CD4-positive, alpha-beta T cell treated with Interleukin-12 subunit alpha and Interleukin-12 subunit beta, for 1 hour (primary cell): Measurements from ENCODE around the gene IRF3.

Experiments used
- DNase-seq: peaks from one replicate; pipeline ENCODE4 v3.0.0-alpha.2; 2020

Gene IRF3

DNA sequence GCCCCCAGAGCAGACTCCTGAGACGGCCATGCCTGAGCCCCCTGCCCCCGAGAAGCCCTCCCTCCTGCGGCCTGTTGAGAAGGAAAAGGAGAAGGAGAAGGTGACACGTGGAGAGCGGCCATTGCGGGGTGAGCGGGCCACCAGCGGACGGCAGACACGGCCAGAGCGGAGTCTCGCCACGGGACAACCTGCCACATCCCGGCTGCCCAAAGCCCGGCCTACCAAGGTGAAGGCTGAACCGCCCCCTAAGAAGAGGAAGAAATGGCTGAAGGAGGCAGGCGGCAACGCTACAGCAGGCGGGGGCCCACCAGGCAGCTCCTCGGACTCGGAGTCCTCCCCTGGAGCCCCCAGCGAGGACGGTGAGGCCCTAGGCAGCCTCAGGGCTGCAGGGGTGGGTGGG, 49.8 kb downstream of the IRF3 start:
- no peak for DNase-seq

DNA sequence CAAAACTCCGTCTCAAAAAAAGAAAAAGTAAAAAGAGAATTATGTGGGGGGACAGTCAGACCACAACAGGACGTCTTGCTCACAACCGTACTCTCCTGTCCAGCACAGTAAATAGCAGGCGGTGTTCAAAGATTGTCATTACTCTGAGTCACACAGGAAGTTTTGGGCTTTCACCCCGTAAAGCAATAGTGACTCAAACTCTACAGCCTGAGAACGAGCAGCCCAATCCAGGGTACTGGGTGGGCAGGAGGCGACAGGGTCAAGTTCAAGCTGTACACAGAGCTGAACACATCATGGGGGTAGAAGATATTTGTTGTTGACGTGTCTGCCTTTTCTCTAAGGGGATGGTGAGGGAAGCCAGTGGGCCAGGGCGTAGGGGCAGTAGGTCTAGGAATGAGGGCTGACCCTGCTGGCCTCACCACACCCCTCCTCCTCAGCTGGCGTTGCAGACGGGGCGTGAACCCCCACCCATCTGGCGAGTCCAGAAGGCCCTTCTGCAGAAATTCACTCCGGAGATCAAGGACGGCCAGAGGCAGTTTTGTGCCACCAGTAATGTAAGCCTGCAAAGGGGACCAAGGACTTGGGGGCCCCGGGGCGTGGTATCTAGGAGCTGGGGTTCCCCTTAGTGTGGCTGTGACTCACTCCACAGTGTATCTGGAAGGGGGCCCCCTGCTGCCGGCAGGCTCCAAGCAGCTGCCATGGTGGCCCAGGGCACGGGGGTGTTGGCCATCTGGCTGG, 51.4 kb downstream of the IRF3 start:
- DNase-seq = peak; percentile 17

DNA sequence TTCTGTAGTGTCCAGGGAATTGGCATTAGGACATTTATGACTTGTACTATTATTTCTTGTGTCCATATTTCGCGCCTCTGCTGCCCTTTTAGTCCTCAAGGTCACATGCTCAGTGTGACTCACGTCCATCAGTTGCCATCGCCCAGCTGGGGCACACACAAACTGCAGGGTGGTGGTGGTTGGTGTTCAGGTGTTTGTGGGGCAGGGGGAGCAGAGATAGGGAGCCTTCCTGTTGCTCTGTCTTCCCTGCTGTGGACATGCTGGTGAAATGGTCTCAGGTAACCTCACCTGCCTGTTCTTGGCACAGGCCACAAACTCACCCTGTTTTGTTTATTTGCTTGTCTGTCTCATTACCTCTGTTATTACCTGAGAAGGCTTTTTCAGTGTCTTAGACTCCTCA, 52.3 kb downstream of the IRF3 start:
- no peak for DNase-seq
